OCI-LY7 (cell line): Measurements from ENCODE around the gene EHD2.

Experiments
- CTCF ChIP-seq: fragments of 200-600 bp; sonication (generic); conservative IDR thresholded peaks from 2 replicates; pipeline ENCODE4 v1.5.1; 2014; ENCODE audit warnings: mild to moderate bottlenecking, antibody characterized with exemption, low read length, moderate library complexity, mixed read lengths
- EZH2phosphoT487 ChIP-seq: fragments of 200-600 bp; sonication (generic); IDR thresholded peaks from 2 replicates; pipeline ENCODE4 v1.6.1; 2018; ENCODE audit warnings: low read depth, borderline replicate concordance, mild to moderate bottlenecking, mixed run types, antibody characterized with exemption, low read length, moderate library complexity, mixed read lengths

GRCh38 chr19:47697863-47698609 is 15.2 kb upstream of the EHD2 start:
- TF ChIP-seq CTCF = peak; percentile 94
- no peak for TF ChIP-seq EZH2phosphoT487
